Astrocyte of the hippocampus (primary cell): Measurements from ENCODE around the gene ISM1.
A peak's percentile ranks its signal among the peaks of the same experiment; 100 is the strongest.

ENCODE experiments used
- DNase-seq: peaks from one replicate; pipeline ENCODE4 v3.0.0; 2011; ENCODE audit warnings: low read depth, low spot score

The ISM1 gene

GRCh38 chr20:13313201-13313600 is 92.1 kb downstream of the ISM1 start:
- no peak for DNase-seq

DNA sequence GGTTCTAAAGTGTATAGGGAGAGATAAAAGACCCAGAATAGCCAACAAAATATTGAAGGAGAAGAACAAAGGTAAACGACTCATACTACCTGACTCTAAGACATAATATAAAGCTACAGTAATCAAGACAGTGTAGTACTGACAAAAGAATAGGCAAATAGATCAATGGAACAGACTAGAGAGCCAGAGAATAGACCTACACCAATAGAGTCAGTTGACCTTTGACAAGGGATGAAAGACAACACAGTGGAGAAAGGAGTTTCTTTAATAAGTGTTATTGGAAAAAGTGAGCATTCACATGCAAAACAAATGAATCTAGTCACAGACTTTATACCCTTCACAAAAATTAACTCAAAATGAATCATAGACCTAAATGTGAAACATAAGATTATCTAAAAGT is 96.4 kb downstream of the ISM1 start:
- DNase-seq = no peak

GRCh38 chr20:13318871-13319521 is 97.9 kb downstream of the ISM1 start:
- no peak for DNase-seq

GRCh38 chr20:13320702-13321101 is 99.6 kb downstream of the ISM1 start:
- DNase-seq = no peak

GRCh38 chr20:13321416-13321815 is 100.3 kb downstream of the ISM1 start:
- DNase-seq = no peak

GRCh38 chr20:13322198-13322597 is 101.1 kb downstream of the ISM1 start:
- no peak for DNase-seq

DNA sequence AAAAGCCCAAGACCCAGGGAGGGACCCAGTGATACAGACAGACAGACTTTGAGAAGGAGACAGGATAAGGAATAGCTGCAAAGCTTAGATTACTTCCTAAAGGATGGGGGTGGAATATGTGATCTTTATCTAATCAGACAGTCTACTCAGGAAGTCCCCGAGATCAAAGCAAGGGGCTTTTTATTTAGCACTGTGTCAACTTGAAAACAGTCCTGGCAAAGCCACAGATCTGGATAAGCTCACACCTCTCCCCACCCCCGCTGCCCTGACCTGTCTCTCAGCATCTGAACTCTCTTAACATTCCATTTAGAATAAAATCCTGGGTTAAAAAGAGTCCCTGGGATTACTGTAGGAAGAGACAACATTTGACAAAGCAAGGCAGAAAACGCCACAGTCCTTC is 101.5 kb downstream of the ISM1 start:
- DNase-seq = no peak

DNA sequence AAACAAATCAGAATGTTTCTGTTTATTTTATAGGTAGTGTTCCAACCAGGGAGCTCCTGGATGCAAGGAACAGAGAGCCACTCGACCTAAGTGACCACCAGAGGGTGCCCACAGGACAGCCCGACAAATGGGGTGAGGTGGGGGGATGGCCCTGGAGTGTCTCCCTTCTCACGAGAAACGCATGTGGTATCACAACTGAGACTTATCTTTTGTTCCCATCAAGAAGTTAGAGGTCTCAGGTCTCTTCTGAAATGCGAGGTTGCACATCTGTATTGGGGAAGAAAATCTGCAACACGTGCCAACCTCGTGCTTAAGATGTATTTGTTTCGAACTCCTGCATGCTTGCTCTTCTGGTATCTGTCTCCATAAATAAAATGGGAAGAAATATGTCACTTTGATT is 104.0 kb downstream of the ISM1 start:
- DNase-seq = peak; percentile 38

GRCh38 chr20:13325796-13326340 is 104.8 kb downstream of the ISM1 start:
- DNase-seq = no peak

DNA sequence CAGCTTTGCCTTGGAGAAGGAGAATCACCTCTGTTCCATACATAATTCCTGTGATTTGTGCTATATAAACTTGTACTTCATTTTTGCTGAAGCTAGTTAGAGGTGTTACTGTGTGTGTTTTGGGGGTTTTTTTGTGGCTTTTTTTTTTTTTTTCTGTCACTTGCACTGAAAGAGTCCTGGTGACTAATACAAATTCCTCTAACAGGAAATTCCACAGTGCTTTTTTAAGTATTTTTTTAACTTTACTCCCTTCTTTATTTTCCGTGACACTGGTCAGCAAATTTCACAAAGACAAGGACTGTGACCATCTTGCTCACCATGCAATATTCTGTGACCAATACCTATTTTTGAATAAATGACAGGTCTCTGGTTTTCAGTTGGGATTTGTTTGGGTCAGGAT is 110.5 kb downstream of the ISM1 start:
- DNase-seq = peak; percentile 46

- DNase-seq = no peak
Measured at GRCh38 chr20:13333036-13333435, 112.0 kb downstream of the ISM1 start.

- no peak for DNase-seq
Measured at GRCh38 chr20:13333793-13334192, 112.7 kb downstream of the ISM1 start.

GRCh38 chr20:13336308-13337089 is 115.4 kb downstream of the ISM1 start:
- peak; percentile 22 for DNase-seq

GRCh38 chr20:13337090-13337784 is 116.2 kb downstream of the ISM1 start:
- DNase-seq = no peak

GRCh38 chr20:13338097-13338661 is 117.1 kb downstream of the ISM1 start:
- DNase-seq = no peak

DNA sequence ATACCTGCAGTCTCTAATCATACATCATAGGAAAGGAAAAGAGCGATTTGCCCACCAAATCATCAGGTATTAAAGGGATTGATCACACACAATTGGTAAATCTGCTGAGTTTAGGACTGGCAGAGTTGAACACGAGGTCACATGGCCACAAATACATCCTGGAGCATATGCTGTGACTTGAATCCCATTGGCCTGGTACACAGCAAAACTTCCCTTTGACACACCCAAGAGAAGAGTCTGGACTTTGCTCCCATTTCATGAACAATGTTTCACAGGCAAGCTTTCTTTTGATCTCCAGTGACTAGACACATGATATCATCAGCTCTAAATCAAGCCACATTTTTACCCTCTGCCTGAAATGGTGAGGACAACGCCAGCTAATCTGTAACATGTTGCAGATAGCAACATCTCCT is 117.9 kb downstream of the ISM1 start:
- no peak for DNase-seq

GRCh38 chr20:13340088-13340487 is 119.0 kb downstream of the ISM1 start:
- no peak for DNase-seq

GRCh38 chr20:13341737-13342393 is 120.8 kb downstream of the ISM1 start:
- no peak for DNase-seq

DNA sequence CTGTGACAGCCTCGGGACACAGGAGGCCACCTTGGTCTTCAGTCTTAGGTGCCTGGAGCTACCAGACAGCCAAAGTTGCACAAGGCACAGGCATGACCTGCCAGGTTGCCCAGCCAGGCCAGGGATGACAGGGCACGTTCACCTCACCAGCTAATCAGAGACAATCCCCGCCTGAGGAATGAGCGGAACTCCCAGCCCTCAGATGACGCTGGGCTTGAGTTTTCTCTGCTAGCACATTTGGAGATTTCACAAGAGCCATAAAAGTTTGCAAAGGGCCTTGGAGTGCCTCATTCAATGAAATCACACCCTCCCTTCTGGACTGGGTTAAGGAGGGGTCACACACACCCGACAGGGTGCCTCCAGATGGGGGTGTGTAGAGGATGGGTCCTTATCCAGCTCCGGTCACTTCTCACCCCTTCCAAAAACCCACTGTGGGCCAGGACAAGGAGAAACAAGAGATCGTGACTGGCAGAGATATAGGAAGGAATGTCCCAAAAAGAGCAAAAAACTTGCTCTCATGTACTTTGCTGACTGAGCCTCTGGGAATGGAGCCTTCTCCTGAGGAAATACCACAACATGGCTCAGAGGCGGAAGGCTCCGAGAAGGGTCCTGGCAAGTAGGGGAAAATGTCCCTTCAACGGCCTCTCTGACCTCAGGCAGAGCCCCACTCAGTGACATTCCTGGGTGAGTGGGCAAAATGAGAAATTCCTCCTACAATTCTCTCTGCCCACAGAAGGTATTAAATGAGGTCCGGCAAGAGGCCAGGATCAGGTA is 121.6 kb downstream of the ISM1 start:
- no peak for DNase-seq

- DNase-seq = no peak
Measured at GRCh38 chr20:13344671-13345070, 123.6 kb downstream of the ISM1 start.
